Heart right ventricle (tissue), 16 donors: Measurements from ENCODE around the gene GFI1. TPM values are rescaled to one million over a fixed set of nuclear protein-coding genes. Genes with fewer than 3 reads are reported as not detected.

Experiments
- ATAC-seq, 8 donors: fragments of 200-7000 bp; cut with Tn5 transposase; one replicate each; pipeline ENCODE4 v1.9.1; 2020; ENCODE audit warnings: mild to moderate bottlenecking in 8 of 8, moderate library complexity in 8 of 8, moderate number of reproducible peaks in 1 of 8
- DNase-seq, 2 donors: peaks; one replicate each; pipeline ENCODE4 v3.0.0-alpha.2; 2020
- H3K27ac ChIP-seq, 10 donors: fragments of 200-600 bp; sonication (generic) in 2 of 10; one replicate each; pipeline versions ENCODE4 v1.5.0 to v1.8.0; 2020 to 2022; ENCODE audit warnings: mild to moderate bottlenecking in 3 of 10
- H3K27me3 ChIP-seq, 7 donors: fragments of 200-600 bp; one replicate each; pipeline ENCODE4 v1.8.0; 2021 to 2022; ENCODE audit warnings: mild to moderate bottlenecking in 2 of 7
- H3K36me3 ChIP-seq, 9 donors: fragments of 200-600 bp; sonication (generic) in 1 of 9; one replicate each; pipeline versions ENCODE4 v1.5.0 to v1.8.0; 2020 to 2022; ENCODE audit warnings: mild to moderate bottlenecking in 2 of 9
- H3K4me1 ChIP-seq, 9 donors: fragments of 200-600 bp; sonication (generic) in 1 of 9; one replicate each; pipeline versions ENCODE4 v1.5.0 to v1.8.0; 2020 to 2022; ENCODE audit warnings: mild to moderate bottlenecking in 4 of 9
- H3K4me3 ChIP-seq, 10 donors: fragments of 200-600 bp; sonication (generic) in 2 of 10; one replicate each; pipeline versions ENCODE4 v1.5.0 to v1.8.0; 2020 to 2022; ENCODE audit warnings: mild to moderate bottlenecking in 7 of 10, moderate library complexity in 2 of 10
- H3K9me3 ChIP-seq, 11 donors: fragments of 200-600 bp in 10 of 11; sonication (generic) in 2 of 11; one replicate each; pipeline versions ENCODE4 v1.5.0 to v1.8.0; 2013 to 2022; ENCODE audit warnings: mild to moderate bottlenecking in 2 of 11, control low read depth in 1 of 11, moderate library complexity in 1 of 11
- WGBS, 2 donors: extraction: QIAGEN DNeasy Blood & Tissue Kit; methylation state at CpG; one replicate each; pipeline ENCODE4 v1.1.7; 2013; ENCODE audit warnings: inconsistent platforms in 1 of 2; 5-methylcytosine and 5-hydroxymethylcytosine counted together
- intact Hi-C, 10 donors: fragments of 100-400 bp; cut with DNase I; formaldehyde crosslinking; loops; one replicate each; pipeline versions ENCODE4 v1.11.1 to v1.14.2; 2022
- polyA plus RNA-seq, 2 donors: library from polyadenylated mRNA; stranded (reverse); fragments of 200-250 nt; gene quantifications; one replicate each; pipeline ENCODE4 v1.2.3, GENCODE V29; 2013
- total RNA-seq, 10 donors: library from RNA; stranded (reverse); fragmentation: NEBNext Ultra II Directional in 3 of 10; extraction: Animal tissue kit (Norgen Biotek cat#: 25700) in 3 of 10; gene quantifications; one replicate each; pipeline versions ENCODE4 v1.2.1 to v1.2.4, GENCODE V29; 2021 to 2023
- TF ChIP-seq, protein P1 (sequence below), 9 donors: fragments of 200-600 bp; sonication (generic) in 2 of 9; IDR thresholded peaks; one replicate each; pipeline versions ENCODE4 v1.5.0 to v1.8.0; 2021 to 2022; ENCODE audit warnings: antibody characterized with exemption in 9 of 9, mild to moderate bottlenecking in 5 of 9, moderate library complexity in 1 of 9
- donor health status: Arrhythmogenic right ventricular cardiomyopathy.
- donor health status: ischemic (EF 13 %, LVEDD 7.1; RV severe dilation, severe dysfunction).
- donor health status: healthy with polysubstance abuse.
- donor health status: DM: no; HTN: yes; CAD: no.
- donor health status: DM: no; HTN: no; CAD: no.
- donor health status: ischemic (EF 25% LVEDD 6.9; RV normal size, moderate dysfunction).
- donor health status: ischemic (EF 25% LVEDD 5.7; RV mildly dilated, moderate dysfunction).
- donor health status: healthy.
- donor health status: DM: yes; HTN: yes; CAD: no.
- donor health status: Ischemic cardiomyopathy.
- donor health status: ischemic (EF 35%, LVEDD 5.7; RV mildly dilated, moderate dysfunction).
- donor health status: nonischemic (EF 11% LVEDD 7.7; RV severe dilation, severe dysfunction).
- donor health status: DM: yes; HTN: yes; CAD: no.
- donor health status: PGD.
- donor health status: ischemic (EF 29% LVEDD 5.4; RV normal size, mild dysfunction).
- donor health status: nonischemic (EF 23%, LVEDD 6.1; RV moderate dilation, normal function).

GFI1 gene
- total and polyA plus RNA-seq, 12 donors, result 0.09 to 1.3 (median 0.15) TPM; not detected in 3

DNA sequence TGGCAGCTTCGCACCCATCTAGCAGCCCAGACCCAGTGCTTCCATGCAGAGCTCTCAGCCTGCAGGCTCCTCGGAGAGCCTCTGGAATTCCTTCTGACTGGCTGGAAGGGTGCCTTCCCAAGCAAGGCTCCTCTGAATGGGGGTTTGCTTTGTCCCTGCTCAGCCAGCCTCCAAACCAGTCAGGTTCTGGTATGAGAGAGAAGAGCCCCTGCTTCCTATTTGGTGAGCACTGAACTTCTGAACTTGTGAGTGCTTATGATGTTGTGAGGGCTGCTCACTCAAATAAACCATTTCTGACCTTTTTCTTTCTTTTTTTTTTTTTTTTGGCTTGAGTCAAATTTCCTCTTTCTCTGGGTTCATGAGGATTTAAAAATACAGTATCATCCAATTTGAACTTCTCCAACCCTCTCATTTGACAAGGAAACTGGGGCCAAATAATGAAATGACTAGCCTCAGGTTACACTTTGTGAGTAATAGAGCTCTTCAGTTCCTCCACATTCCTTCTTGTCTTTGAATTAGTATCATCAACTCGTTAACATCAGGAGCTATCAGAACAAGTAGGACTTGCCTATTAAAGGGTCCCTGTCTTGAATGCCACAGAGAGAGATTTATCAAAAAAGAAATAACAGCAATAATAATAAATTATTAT is 39.6 kb downstream of the GFI1 start:
- H3K4me1 ChIP-seq, result peaks cover 0 to 5% (median 0%) of the 10 kb centered on the region in 9 donors
- DNase-seq, result no peak
- intact Hi-C loops, result no loop called here
- H3K27me3 ChIP-seq, result no peaks in the 10 kb centered on the region
- H3K27ac ChIP-seq, result no peak overlapping the region
- H3K9me3 ChIP-seq, result no peaks in the 10 kb centered on the region
- ATAC-seq, result no peak
- H3K4me3 ChIP-seq, result no peak overlapping the region
- WGBS, 2 donors, result 57 to 70% methylated on average over 3 of the region's 3 CpGs
- TF ChIP-seq, protein P1, sequence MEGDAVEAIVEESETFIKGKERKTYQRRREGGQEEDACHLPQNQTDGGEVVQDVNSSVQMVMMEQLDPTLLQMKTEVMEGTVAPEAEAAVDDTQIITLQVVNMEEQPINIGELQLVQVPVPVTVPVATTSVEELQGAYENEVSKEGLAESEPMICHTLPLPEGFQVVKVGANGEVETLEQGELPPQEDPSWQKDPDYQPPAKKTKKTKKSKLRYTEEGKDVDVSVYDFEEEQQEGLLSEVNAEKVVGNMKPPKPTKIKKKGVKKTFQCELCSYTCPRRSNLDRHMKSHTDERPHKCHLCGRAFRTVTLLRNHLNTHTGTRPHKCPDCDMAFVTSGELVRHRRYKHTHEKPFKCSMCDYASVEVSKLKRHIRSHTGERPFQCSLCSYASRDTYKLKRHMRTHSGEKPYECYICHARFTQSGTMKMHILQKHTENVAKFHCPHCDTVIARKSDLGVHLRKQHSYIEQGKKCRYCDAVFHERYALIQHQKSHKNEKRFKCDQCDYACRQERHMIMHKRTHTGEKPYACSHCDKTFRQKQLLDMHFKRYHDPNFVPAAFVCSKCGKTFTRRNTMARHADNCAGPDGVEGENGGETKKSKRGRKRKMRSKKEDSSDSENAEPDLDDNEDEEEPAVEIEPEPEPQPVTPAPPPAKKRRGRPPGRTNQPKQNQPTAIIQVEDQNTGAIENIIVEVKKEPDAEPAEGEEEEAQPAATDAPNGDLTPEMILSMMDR (IDR thresholded peaks at IDR 0.05), result no peak
- no peaks in the 10 kb centered on the region for H3K36me3 ChIP-seq

DNA sequence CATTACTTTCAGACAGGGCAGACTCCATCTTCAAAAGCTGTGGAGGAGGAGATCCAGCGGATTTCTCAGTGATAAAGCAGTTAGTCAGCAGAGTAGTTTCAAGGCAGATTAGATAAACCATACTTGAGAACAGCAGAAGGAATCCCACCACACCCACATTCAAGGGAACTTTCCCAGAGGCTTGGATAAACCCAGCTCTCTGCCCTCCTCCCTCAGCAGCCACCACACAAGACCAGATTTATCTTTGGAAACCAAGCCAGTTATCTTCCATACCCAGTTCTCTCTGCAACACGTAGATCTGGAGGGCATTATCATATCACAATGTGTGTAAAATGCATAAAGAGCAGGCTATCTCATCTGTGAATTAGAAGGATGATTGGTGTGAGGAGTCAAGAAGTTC is 40.2 kb downstream of the GFI1 start:
- Histone ChIP-seq H3K9me3 (no peaks in the 10 kb centered on the region), H3K36me3 (no peaks in the 10 kb centered on the region), H3K4me3 (no peak overlapping the region), H3K27me3 (no peaks in the 10 kb centered on the region), H3K4me1 (peaks cover 0 to 5% (median 0%) of the 10 kb centered on the region in 9 donors), H3K27ac (no peak overlapping the region)
- TF ChIP-seq, protein P1 (IDR thresholded peaks at IDR 0.05), result no peak
- DNase-seq, result no peak
- 19 to 27% methylated on average over 2 of the region's 2 CpGs for WGBS, 2 donors
- no peak for ATAC-seq
- intact Hi-C loops, result no loop called here

DNA sequence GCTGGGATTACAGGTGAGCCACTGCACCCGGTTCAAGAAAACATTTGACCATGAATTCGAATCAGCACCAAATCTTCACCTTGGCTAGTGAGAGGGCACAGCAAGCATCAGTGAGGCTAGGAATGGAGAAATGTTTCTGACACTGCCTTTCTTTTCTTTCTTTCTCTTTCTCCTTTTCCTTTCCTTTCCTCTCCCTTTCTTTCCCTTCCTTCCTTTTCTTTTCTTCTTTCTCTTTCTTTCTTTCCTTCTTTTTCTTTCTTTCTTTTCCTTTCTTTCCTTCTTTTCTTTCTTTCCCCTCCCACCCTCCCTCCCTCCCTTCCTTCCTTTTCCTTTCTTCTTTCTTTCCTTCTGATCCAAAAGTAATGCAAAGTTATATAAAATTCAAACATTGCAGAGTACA is 40.9 kb downstream of the GFI1 start:
- H3K9me3 ChIP-seq, result no peaks in the 10 kb centered on the region
- H3K4me3 ChIP-seq, result no peak overlapping the region
- no peaks in the 10 kb centered on the region for H3K36me3 ChIP-seq
- intact Hi-C loops, result no loop called here
- WGBS, 2 donors, result 91 to 94% methylated on average over 2 of the region's 2 CpGs
- TF ChIP-seq, protein P1 (IDR thresholded peaks at IDR 0.05), result no peak
- no peak for ATAC-seq
- H3K27ac ChIP-seq, result no peak overlapping the region
- H3K27me3 ChIP-seq, result no peaks in the 10 kb centered on the region
- peaks cover 0 to 5% (median 0%) of the 10 kb centered on the region in 9 donors for H3K4me1 ChIP-seq
- DNase-seq, result no peak

DNA sequence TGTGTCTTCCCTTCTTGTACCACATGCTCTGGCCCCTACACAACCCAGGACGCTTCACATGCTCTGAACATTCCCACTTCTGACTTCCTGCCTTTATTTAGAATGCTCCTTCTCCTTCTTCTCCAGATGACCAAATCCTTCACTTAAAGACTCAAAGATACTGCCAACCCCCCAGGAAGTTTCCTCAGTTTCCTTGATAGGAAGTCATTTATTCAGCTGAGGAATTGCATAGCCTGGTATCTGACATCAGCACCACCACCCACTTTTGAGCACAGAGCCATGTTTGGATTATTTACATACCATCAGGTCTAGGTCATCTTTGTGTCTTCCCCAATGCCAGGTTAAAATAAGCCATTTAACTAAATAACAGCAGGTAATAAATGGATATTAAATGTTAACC is 42.4 kb downstream of the GFI1 start:
- H3K4me1 ChIP-seq, result peaks cover 0 to 5% (median 0%) of the 10 kb centered on the region in 9 donors
- no peak for ATAC-seq
- H3K36me3 ChIP-seq, result no peaks in the 10 kb centered on the region
- H3K27me3 ChIP-seq, result no peaks in the 10 kb centered on the region
- intact Hi-C loops, result no loop called here
- DNase-seq, result no peak
- TF ChIP-seq, protein P1 (IDR thresholded peaks at IDR 0.05), result no peak
- no peak overlapping the region for H3K4me3 ChIP-seq
- no peaks in the 10 kb centered on the region for H3K9me3 ChIP-seq
- 55 to 65% methylated on average over 1 of the region's 1 CpG for WGBS, 2 donors
- no peak overlapping the region for H3K27ac ChIP-seq
